Neuronal stem cell (in vitro differentiated cells): ENCODE measurements around the gene AURKB.

Experiments used
- DNase-seq: peaks from one replicate; pipeline ENCODE4 v3.0.0-alpha.2; 2013; ENCODE audit warnings: low spot score
- H2AFZ ChIP-seq: one replicate; pipeline ENCODE4 v1.6.1; 2013; ENCODE audit warnings: mild to moderate bottlenecking, low read length, inconsistent platforms
- H2AK5ac ChIP-seq: 2 replicates; pipeline ENCODE4 v1.6.1; 2013; ENCODE audit warnings: low read depth, mild to moderate bottlenecking, inconsistent platforms, low read length, moderate library complexity, mixed read lengths
- H2BK120ac ChIP-seq: 2 replicates; pipeline ENCODE4 v1.6.1; 2013; ENCODE audit warnings: low read depth, mild to moderate bottlenecking, inconsistent platforms, low read length, moderate library complexity, mixed read lengths
- H2BK12ac ChIP-seq: one replicate; pipeline ENCODE4 v1.6.1; 2013; ENCODE audit warnings: low read length, inconsistent platforms
- H2BK15ac ChIP-seq: 2 replicates; pipeline ENCODE4 v1.6.1; 2013; ENCODE audit warnings: mild to moderate bottlenecking, low read length, inconsistent platforms, mixed read lengths
- H2BK5ac ChIP-seq: one replicate; pipeline ENCODE4 v1.6.1; 2013; ENCODE audit warnings: inconsistent platforms, mild to moderate bottlenecking, low read length, moderate library complexity
- H3K14ac ChIP-seq: one replicate; pipeline ENCODE4 v1.6.1; 2013; ENCODE audit warnings: low read length, inconsistent platforms
- H3K18ac ChIP-seq: 2 replicates; pipeline ENCODE4 v1.6.1; 2013; ENCODE audit warnings: low read length, inconsistent platforms
- H3K23ac ChIP-seq: 2 replicates; pipeline ENCODE4 v1.6.1; 2013; ENCODE audit warnings: low read depth, mild to moderate bottlenecking, mixed read lengths, low read length, inconsistent platforms; ENCODE audit not compliant: poor library complexity
- H3K27ac ChIP-seq: replicated peaks from 3 replicates; pipeline ENCODE4 v1.5.1; 2013; ENCODE audit warnings: low read length, inconsistent platforms
- H3K27me3 ChIP-seq, 3 experiments: 2 replicates each; pipeline ENCODE4 v1.6.1; 2013; ENCODE audit warnings: low read length in 3 of 3, mild to moderate bottlenecking in 2 of 3, inconsistent platforms in 1 of 3, low read depth in 1 of 3, mixed read lengths in 1 of 3, moderate library complexity in 1 of 3; ENCODE audit not compliant: control insufficient read depth in 3 of 3, insufficient read depth in 3 of 3
- H3K36me3 ChIP-seq, 2 donors: replicated peaks in 1 of 2; 2 replicates each; pipeline ENCODE4 v1.6.1; 2013; ENCODE audit warnings: low read length in 2 of 2; ENCODE audit not compliant: control insufficient read depth in 2 of 2, insufficient read depth in 2 of 2
- H3K4ac ChIP-seq: 2 replicates; pipeline ENCODE4 v1.6.1; 2013; ENCODE audit warnings: inconsistent platforms, mild to moderate bottlenecking, low read length, moderate library complexity
- H3K4me1 ChIP-seq, 2 donors: 1 replicate in 1 of 2; 2 replicates in 1 of 2; pipeline ENCODE4 v1.6.1; 2013; ENCODE audit warnings: low read length in 2 of 2, low read depth in 1 of 2; ENCODE audit not compliant: control insufficient read depth in 2 of 2, insufficient read depth in 1 of 2
- H3K4me2 ChIP-seq: one replicate; pipeline ENCODE4 v1.6.1; 2013; ENCODE audit warnings: mild to moderate bottlenecking, low read length, inconsistent platforms; ENCODE audit not compliant: insufficient read depth, poor library complexity, severe bottlenecking
- H3K4me3 ChIP-seq, 2 donors: 2 replicates each; pipeline ENCODE4 v1.5.1; 2013; ENCODE audit warnings: low read length in 2 of 2, mild to moderate bottlenecking in 2 of 2, inconsistent platforms in 1 of 2, moderate library complexity in 1 of 2
- H3K79me1 ChIP-seq: one replicate; pipeline ENCODE4 v1.6.1; 2013; ENCODE audit warnings: low read depth, mild to moderate bottlenecking, inconsistent platforms, low read length, moderate library complexity
- H3K9ac ChIP-seq: one replicate; pipeline ENCODE4 v1.6.1; 2013; ENCODE audit warnings: mild to moderate bottlenecking, low read depth, low read length, inconsistent platforms; ENCODE audit not compliant: poor library complexity
- H3K9me3 ChIP-seq, 2 donors: replicated peaks in 1 of 2; 2 replicates each; pipeline versions ENCODE3 to v1.6.1; 2013; ENCODE audit warnings: low read length in 2 of 2, mild to moderate bottlenecking in 2 of 2, inconsistent platforms in 1 of 2, low read depth in 1 of 2, mixed read lengths in 1 of 2, moderate library complexity in 1 of 2; ENCODE audit not compliant: control insufficient read depth in 2 of 2, insufficient read depth in 1 of 2
- H4K8ac ChIP-seq: one replicate; pipeline ENCODE4 v1.6.1; 2013; ENCODE audit warnings: low read depth, mild to moderate bottlenecking, inconsistent platforms, low read length, moderate library complexity
- H4K91ac ChIP-seq: one replicate; pipeline ENCODE4 v1.6.1; 2013; ENCODE audit warnings: low read length, low read depth, mild to moderate bottlenecking, inconsistent platforms; ENCODE audit not compliant: poor library complexity
- WGBS, 2 donors: extraction: QIAGEN DNeasy Blood & Tissue Kit; methylation state at CpG; one replicate each; pipeline ENCODE4 v1.1.7; 2013; ENCODE audit warnings: missing lambda C conversion rate in 2 of 2, mixed read lengths in 1 of 2; ENCODE audit not compliant: insufficient read length in 2 of 2, insufficient replicate concordance in 1 of 2; ENCODE audit errors: extremely low coverage in 2 of 2; 5-methylcytosine and 5-hydroxymethylcytosine counted together

AURKB gene

DNA sequence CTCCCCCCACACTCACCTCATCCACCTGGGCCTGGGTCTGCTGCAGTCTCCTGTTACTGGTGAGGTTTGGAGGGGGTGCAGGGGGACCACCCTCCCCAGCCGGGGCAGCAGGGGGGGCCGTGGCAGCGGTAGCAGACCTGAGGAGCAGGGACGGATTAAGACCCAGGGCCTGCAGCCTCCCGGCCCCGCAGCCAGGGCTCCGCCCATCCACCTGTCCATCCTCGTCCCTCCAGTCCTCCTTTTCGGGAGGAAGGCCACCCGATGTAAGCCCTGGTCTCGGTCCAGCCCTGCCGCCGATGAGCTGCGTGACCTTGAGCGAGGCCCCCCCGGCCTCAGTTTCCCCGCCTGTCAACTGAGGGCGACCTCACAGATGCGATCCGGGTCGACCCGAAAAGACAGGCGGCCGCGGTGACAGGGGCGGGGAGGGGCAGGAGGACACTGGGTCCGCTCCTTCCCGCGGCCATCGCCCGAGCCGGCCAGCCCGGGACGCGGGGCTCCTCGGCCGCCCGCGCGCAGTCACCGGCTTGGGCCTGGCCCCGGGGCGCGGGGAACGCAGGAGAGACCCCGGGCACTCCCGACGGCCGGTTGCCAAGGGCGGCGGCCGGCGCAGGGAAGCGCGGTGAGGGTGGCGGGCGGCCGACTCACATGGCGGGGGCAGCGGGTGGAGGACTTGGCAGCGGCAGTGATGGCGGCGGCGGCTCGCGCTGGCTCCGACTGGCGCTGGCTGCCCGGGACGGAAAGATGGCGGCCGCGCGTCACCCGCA, 48.0 kb downstream of the AURKB start, which contains the start of gene VAMP2:
VAMP2 (minus strand) TSS at position 716 of the 764 bp plus-strand sequence; CDS start at position 647, 69 bp downstream.
- peaks cover 22 to 40% of the 10 kb centered on the region in 2 donors for H3K36me3 ChIP-seq
- peaks cover 13% of the 10 kb centered on the region for H3K79me1 ChIP-seq
- H3K23ac ChIP-seq, result peak within 1 kb of the TSS; percentile 92
- H2AFZ ChIP-seq, result peak within 1 kb of the TSS; percentile 79
- H2BK120ac ChIP-seq, result peak within 1 kb of the TSS; percentile 84
- H3K14ac ChIP-seq, result peak within 1 kb of the TSS; percentile 98
- H3K4me2 ChIP-seq, result peak within 1 kb of the TSS; percentile 100
- H4K8ac ChIP-seq, result peak within 1 kb of the TSS; percentile 89
- H3K4me1 ChIP-seq, result peaks cover 23 to 30% of the 10 kb centered on the region in 2 donors
- H3K4ac ChIP-seq, result peak within 1 kb of the TSS; percentile 100
- no peak for DNase-seq
- H3K9ac ChIP-seq, result peak within 1 kb of the TSS; percentile 99
- H2AK5ac ChIP-seq, result peak within 1 kb of the TSS; percentile 99
- no peaks in the 10 kb centered on the region for H3K27me3 ChIP-seq
- peak within 1 kb of the TSS; percentile 75 for H2BK12ac ChIP-seq
- WGBS, 2 donors, result no CpG with 5 or more reads among the region's 75 CpGs
- H4K91ac ChIP-seq, result peak within 1 kb of the TSS; percentile 99
- peak within 1 kb of the TSS; percentile 91 for H2BK5ac ChIP-seq
- peak within 1 kb of the TSS; percentile 97 to 98 for H3K4me3 ChIP-seq
- peak within 1 kb of the TSS; percentile 99 for H2BK15ac ChIP-seq
- peak within 1 kb of the TSS; percentile 100 for H3K18ac ChIP-seq
- H3K27ac ChIP-seq, result peak within 1 kb of the TSS; percentile 97
- H3K9me3 ChIP-seq, result no peaks in the 10 kb centered on the region

DNA sequence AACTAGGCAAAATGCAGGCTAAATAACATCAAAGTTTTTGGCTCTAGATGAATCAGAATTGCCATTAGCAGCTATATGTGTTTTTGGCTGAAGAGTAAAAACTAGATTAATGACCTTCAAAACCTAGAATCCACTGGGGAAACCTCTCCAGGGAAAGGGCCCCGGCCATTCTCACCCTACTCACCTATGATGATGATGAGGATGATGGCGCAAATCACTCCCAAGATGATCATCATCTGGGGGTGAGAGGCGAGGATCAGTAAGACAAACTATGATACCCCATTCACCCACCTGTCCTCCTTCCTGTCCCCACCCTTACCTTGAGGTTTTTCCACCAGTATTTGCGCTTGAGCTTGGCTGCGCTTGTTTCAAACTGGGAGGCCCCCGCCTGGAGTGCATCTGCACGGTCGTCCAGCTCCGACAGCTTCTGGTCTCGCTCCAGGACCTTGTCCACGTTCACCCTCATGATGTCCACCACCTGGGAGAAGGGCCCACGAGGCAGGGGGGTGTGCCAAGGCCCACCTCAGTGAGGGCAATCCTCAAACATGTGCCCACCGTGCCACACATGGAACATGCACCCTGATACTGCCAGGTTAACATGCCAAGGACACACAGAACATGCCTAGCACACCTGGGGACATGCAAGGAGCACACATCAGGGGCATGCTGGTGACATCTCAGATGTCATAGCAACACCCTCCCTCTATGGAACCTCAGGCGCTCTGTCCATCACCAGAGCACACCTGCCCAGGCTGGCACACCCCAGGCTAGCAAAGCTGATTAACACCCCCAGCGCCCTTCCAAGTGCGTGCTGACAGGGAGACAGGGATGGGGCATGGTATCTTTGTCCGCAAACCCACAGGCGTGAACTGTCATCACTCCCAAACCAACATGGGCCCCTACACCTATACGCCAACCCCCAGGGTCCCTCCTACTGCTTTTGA, 48.8 kb downstream of the AURKB start:
- H4K8ac ChIP-seq, result no peak overlapping the region
- peak overlapping the region; percentile 97 for H3K18ac ChIP-seq
- peak overlapping the region; percentile 78 for H3K4me2 ChIP-seq
- H2BK12ac ChIP-seq, result no peak overlapping the region
- H2AFZ ChIP-seq, result no peak overlapping the region
- peaks cover 22 to 40% of the 10 kb centered on the region in 2 donors for H3K36me3 ChIP-seq
- peak overlapping the region; percentile 97 to 98 for H3K4me3 ChIP-seq
- no peak overlapping the region for H2BK120ac ChIP-seq
- peak overlapping the region; percentile 91 for H2BK5ac ChIP-seq
- no peaks in the 10 kb centered on the region for H3K27me3 ChIP-seq
- no peak overlapping the region for H3K27ac ChIP-seq
- peaks cover 23 to 34% of the 10 kb centered on the region in 2 donors for H3K4me1 ChIP-seq
- no peaks in the 10 kb centered on the region for H3K9me3 ChIP-seq
- peak overlapping the region; percentile 95 for H2AK5ac ChIP-seq
- peak overlapping the region; percentile 99 for H3K9ac ChIP-seq
- H3K14ac ChIP-seq, result peak overlapping the region; percentile 98
- H4K91ac ChIP-seq, result no peak overlapping the region
- no peak overlapping the region for H2BK15ac ChIP-seq
- H3K79me1 ChIP-seq, result peaks cover 13% of the 10 kb centered on the region
- H3K4ac ChIP-seq, result no peak overlapping the region
- H3K23ac ChIP-seq, result peak overlapping the region; percentile 66
- WGBS, 2 donors, result no CpG with 5 or more reads among the region's 19 CpGs
- DNase-seq, result no peak

DNA sequence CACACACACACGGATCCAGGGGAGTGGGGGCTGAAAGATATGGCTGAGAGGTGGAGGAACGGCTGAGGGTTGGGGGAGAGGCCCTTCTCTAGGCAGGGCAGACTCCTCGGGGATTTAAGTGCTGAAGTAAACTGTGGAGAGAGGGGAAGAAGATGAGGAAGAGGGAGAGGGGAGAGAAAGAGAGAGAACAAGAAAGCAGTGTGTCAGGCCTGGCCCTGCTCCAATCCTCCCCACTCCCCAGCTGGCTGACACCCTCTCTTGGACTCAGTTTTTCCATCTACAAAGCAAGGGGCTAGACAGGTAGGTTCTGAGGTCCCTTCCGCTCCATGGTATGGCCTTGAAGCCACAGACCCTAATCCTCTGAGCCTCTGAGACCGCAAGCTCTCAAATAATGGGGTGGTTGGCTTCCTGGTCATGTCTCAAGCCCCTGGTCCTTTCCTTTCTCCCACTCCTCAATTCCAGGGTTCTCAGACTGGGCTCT, 49.6 kb downstream of the AURKB start:
- H3K4ac ChIP-seq, result no peak overlapping the region
- H2BK120ac ChIP-seq, result no peak overlapping the region
- H2BK5ac ChIP-seq, result no peak overlapping the region
- H3K9me3 ChIP-seq, result no peaks in the 10 kb centered on the region
- H3K9ac ChIP-seq, result no peak overlapping the region
- no peak for DNase-seq
- H3K23ac ChIP-seq, result no peak overlapping the region
- no peak overlapping the region for H2AFZ ChIP-seq
- H3K27me3 ChIP-seq, result no peaks in the 10 kb centered on the region
- no peak overlapping the region for H2BK12ac ChIP-seq
- no peak overlapping the region for H3K27ac ChIP-seq
- peaks cover 14% of the 10 kb centered on the region for H3K79me1 ChIP-seq
- no peak overlapping the region for H4K8ac ChIP-seq
- H3K18ac ChIP-seq, result no peak overlapping the region
- peaks cover 26 to 37% of the 10 kb centered on the region in 2 donors for H3K4me1 ChIP-seq
- peaks cover 22 to 40% of the 10 kb centered on the region in 2 donors for H3K36me3 ChIP-seq
- no peak overlapping the region for H3K4me2 ChIP-seq
- no peak overlapping the region for H3K14ac ChIP-seq
- no CpG with 5 or more reads among the region's 5 CpGs for WGBS, 2 donors
- H2AK5ac ChIP-seq, result no peak overlapping the region
- H2BK15ac ChIP-seq, result no peak overlapping the region
- H3K4me3 ChIP-seq, result peak overlapping the region in 1 of 2 donors; percentile 97
- no peak overlapping the region for H4K91ac ChIP-seq
